Calu3 (cell line): ENCODE measurements around the gene STIMATE. TPM values are rescaled to one million over a fixed set of nuclear protein-coding genes. Genes with fewer than 3 reads are reported as not detected.

ENCODE experiments used
- BruUV-seq: library from RNA; stranded (reverse); fragments of 400-500 nt; replicated peaks from 2 replicates; lab custom pipeline; 2021; lab: Mats Ljungman, UMichigan
- CTCF ChIA-PET: fragments of 300-600 bp; sonication (Branson Sonifier 250); formaldehyde crosslinking; loops from one replicate; lab custom pipeline; 2022; ENCODE audit warnings: antibody characterized with exemption; lab: Charles Lee
- DNase-seq: peaks from one replicate; pipeline ENCODE4 v3.0.0; 2022
- H3K27ac Mint-ChIP-seq: one replicate; pipeline ENCODE4 v1.8.0; 2022; ENCODE audit warnings: mixed read lengths; ENCODE audit not compliant: unreplicated experiment
- H3K27me3 Mint-ChIP-seq: one replicate; pipeline ENCODE4 v1.8.0; 2022; ENCODE audit warnings: mixed read lengths; ENCODE audit not compliant: unreplicated experiment
- H3K36me3 Mint-ChIP-seq: one replicate; pipeline ENCODE4 v1.8.0; 2022; ENCODE audit warnings: mild to moderate bottlenecking, moderate library complexity, mixed read lengths; ENCODE audit not compliant: insufficient read depth, unreplicated experiment
- H3K4me1 Mint-ChIP-seq: one replicate; pipeline ENCODE4 v1.8.0; 2022; ENCODE audit warnings: mild to moderate bottlenecking, low read depth, mixed read lengths; ENCODE audit not compliant: unreplicated experiment
- H3K4me3 Mint-ChIP-seq: one replicate; pipeline ENCODE4 v1.8.0; 2022; ENCODE audit warnings: mild to moderate bottlenecking, low read depth, moderate library complexity, mixed read lengths; ENCODE audit not compliant: unreplicated experiment
- H3K9me3 Mint-ChIP-seq: one replicate; pipeline ENCODE4 v1.8.0; 2022; ENCODE audit warnings: low read depth, mixed read lengths; ENCODE audit not compliant: unreplicated experiment
- CTCF ChIP-seq: fragments of 200-600 bp; IDR thresholded peaks from one replicate; pipeline ENCODE4 v1.8.0; 2022; ENCODE audit warnings: antibody characterized with exemption; ENCODE audit not compliant: unreplicated experiment
- intact Hi-C: fragments of 100-400 bp; cut with micrococcal nuclease; formaldehyde crosslinking; loops from one replicate; pipeline ENCODE4 v1.10.0; 2022; ENCODE audit not compliant: unreplicated experiment
- total RNA-seq: library from RNA; stranded (reverse); gene quantifications from 2 replicates; pipeline ENCODE4 v1.2.3, GENCODE V29; 2022

The STIMATE gene
- total RNA-seq, 1 experiment from 2014 or later: 11.7 TPM

GRCh38 chr3:52892290-52892624 is 5.1 kb downstream of the STIMATE start:
- Mint-ChIP-seq H3K9me3 (no peaks in the 10 kb centered on the region), H3K4me1 (no peaks in the 10 kb centered on the region), H3K36me3 (peaks cover 9% of the 10 kb centered on the region), H3K27ac (no peak overlapping the region), H3K27me3 (no peaks in the 10 kb centered on the region), H3K4me3 (no peak overlapping the region)
- CTCF ChIA-PET: interaction anchor here (0.6 kb wide), 2 partner anchors 12 to 1575 kb away, joined by 3 to 4 read pairs; no protein-coding TSS in a partner anchor
- no TSS peak for BruUV-seq
- TF ChIP-seq CTCF: no peak
- intact Hi-C loops: no loop called here
- DNase-seq: no peak

- no peaks in the 10 kb centered on the region for H3K4me1 Mint-ChIP-seq
- BruUV-seq: no TSS peak
- no peak for DNase-seq
Observed at GRCh38 chr3:52891615-52892081, 5.7 kb downstream of the STIMATE start.

GRCh38 chr3:52891164-52891563 is 6.2 kb downstream of the STIMATE start:
- no peak for TF ChIP-seq CTCF
- CTCF ChIA-PET: no interaction called here
- no peak overlapping the region for H3K27ac Mint-ChIP-seq
- H3K9me3 Mint-ChIP-seq: no peaks in the 10 kb centered on the region
- no TSS peak for BruUV-seq
- no peak for DNase-seq
- H3K4me1 Mint-ChIP-seq: no peaks in the 10 kb centered on the region
- no peak overlapping the region for H3K4me3 Mint-ChIP-seq
- H3K36me3 Mint-ChIP-seq: no peaks in the 10 kb centered on the region
- intact Hi-C loops: no loop called here
- no peaks in the 10 kb centered on the region for H3K27me3 Mint-ChIP-seq

More at GRCh38 chr3:52891615-52892081, 5.7 kb downstream of the STIMATE start:
- no peaks in the 10 kb centered on the region for H3K27me3 Mint-ChIP-seq
- intact Hi-C loops: no loop called here
- TF ChIP-seq CTCF: no peak
- CTCF ChIA-PET: interaction anchor here (0.6 kb wide), 1 partner anchor 13 kb away, joined by 3 read pairs; no protein-coding TSS in a partner anchor
- no peak overlapping the region for H3K27ac Mint-ChIP-seq
- no peaks in the 10 kb centered on the region for H3K9me3 Mint-ChIP-seq
- no peak overlapping the region for H3K4me3 Mint-ChIP-seq
- peaks cover 5% of the 10 kb centered on the region for H3K36me3 Mint-ChIP-seq

- CTCF ChIA-PET: no interaction called here
- H3K4me1 Mint-ChIP-seq: no peaks in the 10 kb centered on the region
- no peak overlapping the region for H3K4me3 Mint-ChIP-seq
- no peak for DNase-seq
- H3K9me3 Mint-ChIP-seq: no peaks in the 10 kb centered on the region
- intact Hi-C loops: no loop called here
- no peaks in the 10 kb centered on the region for H3K27me3 Mint-ChIP-seq
- H3K27ac Mint-ChIP-seq: no peak overlapping the region
- no TSS peak for BruUV-seq
- TF ChIP-seq CTCF: no peak
- H3K36me3 Mint-ChIP-seq: no peaks in the 10 kb centered on the region
Observed at GRCh38 chr3:52890735-52891134, 6.6 kb downstream of the STIMATE start.
